Measurements from ENCODE around the gene ANKRD34A.

DNA sequence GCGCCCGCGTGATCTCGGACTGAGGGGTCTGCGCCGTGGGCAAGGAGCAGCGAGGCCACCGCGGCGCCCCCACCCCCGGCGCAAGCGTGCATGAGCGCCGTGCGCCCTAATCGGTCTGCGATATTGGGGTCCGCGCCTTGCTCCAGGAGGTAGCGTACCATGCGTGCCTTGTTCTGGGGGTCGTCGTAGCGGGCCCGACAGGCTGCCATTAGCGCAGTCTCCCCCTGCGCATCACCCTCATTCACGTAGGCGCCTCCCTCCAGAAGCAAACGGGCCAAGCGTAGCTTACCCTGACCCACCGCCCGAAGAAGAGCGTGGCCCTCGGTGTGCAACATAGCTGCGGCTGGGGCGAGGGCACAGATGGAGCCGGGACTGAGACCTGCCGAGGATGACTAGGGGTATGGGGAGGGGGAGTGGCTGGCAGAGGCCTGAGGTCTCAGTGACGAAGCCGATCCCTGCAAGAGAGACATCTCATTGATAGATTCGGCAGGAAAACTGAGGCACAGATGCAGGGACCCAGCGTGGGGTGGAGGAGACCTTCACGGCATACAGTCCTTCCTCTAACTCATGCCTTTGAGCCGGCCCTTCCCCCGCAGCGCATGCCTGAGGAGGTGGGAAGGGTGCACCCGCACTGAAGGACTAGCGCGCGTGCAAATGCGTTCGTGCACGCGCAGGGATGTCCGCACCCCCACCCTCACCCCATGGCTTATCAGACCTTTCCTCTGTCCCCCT is 2.8 kb downstream of the ANKRD34A start:
- TF ChIP-seq EZH2 (IDR thresholded peaks at IDR 0.05; ENCODE audit: insufficient read depth, poor library complexity, severe bottlenecking), result no peak
- TF ChIP-seq EZH2phosphoT487 (IDR thresholded peaks at IDR 0.05; ENCODE audit: insufficient read depth, low read depth), result no peak

Measured in GM23248 (cell line).